ENCODE results near the gene ATP1A4. TPM values are rescaled to one million over a fixed set of nuclear protein-coding genes. Genes with fewer than 3 reads are reported as not detected.

The ATP1A4 gene
- total and polyA plus RNA-seq, 2 of the 8 experiments (the other 6 are each of a cell fraction or from before 2014, with no cell fraction given), result 0.48 to 0.61 TPM

DNA sequence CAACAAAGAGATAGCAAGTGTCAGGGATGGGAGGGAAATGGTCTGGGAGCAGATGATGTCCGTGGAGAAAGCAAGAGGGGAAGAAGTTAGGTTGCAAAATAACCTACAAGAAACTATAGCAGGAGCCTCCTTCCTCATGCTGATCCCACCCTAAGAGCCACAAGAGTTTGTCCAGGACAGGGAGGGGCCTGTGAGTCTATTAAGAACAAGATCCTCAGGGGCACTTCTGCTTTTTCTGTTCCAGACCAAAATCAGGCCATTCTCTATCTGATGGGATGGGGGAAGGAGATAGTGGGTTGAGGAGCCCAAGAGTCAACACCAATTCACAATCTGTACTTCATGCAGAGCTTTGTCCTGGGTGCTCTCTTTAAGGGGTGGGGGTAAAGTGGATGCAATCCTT lies 7.7 kb upstream of the ATP1A4 start:
- H3K4me3 ChIP-seq (ENCODE audit: extremely low read depth in 1 of 4, insufficient read depth in 2 of 4, low read depth in 3 of 4, low read length in 4 of 4), result no peak overlapping the region
- no peaks in the 10 kb centered on the region for H3K9me3 ChIP-seq (ENCODE audit: insufficient read depth in 2 of 2, low read depth in 1 of 2, low read length in 1 of 2)
- CTCF ChIA-PET (ENCODE audit: partially characterized antibody), result interaction anchor here (0.8 to 1.6 kb wide), 2 partner anchors 40 to 47 kb away, joined by 3 to 5 read pairs; partner anchors contain the start of gene CASQ1
- H3K27me3 ChIP-seq (replicated peaks in 1 of 4; ENCODE audit: control insufficient read depth in 3 of 4, extremely low read depth in 1 of 4, insufficient read depth in 3 of 4, low read length in 3 of 4), result no peaks in the 10 kb centered on the region
- no peak overlapping the region for H2BK12ac ChIP-seq (ENCODE audit: low read depth, low read length)
- H3K9ac ChIP-seq (replicated peaks in 1 of 4; ENCODE audit: extremely low read depth in 1 of 4, low read depth in 3 of 4, low read length in 3 of 4), result no peak overlapping the region
- H3K79me2 ChIP-seq (ENCODE audit: control insufficient read depth in 1 of 2, insufficient read depth in 2 of 2, low read length in 2 of 2), result no peaks in the 10 kb centered on the region
- H3K27ac ChIP-seq (ENCODE audit: low read depth, low read length), result no peak overlapping the region
- no peak overlapping the region for H3K4ac ChIP-seq (replicated peaks; ENCODE audit: insufficient read length, low read depth, low read length)
- no peak overlapping the region for H3K18ac ChIP-seq (ENCODE audit: extremely low read depth, low read length)
- H3K23me2 ChIP-seq (ENCODE audit: low read depth, low read length), result no peaks in the 10 kb centered on the region
- 0 out of 7 replicates have a peak, but pooled peaks cover 0 to 2% (median 0%) of the 10 kb centered on the region in 4 experiments for H3K4me1 ChIP-seq (replicated peaks in 1 of 4; ENCODE audit: control insufficient read depth in 3 of 4, insufficient read depth in 4 of 4, low read length in 3 of 4)
- no peak overlapping the region for H4K8ac ChIP-seq (ENCODE audit: extremely low read depth, insufficient read depth, low read length)
- H3K23ac ChIP-seq (ENCODE audit: insufficient read length), result no peak overlapping the region
- H2BK15ac ChIP-seq (ENCODE audit: low read length), result no peak overlapping the region
- H2AFZ ChIP-seq (ENCODE audit: low read length), result no peak overlapping the region
- DNase-seq (ENCODE audit: low read depth in 1 of 2, low spot score in 2 of 2) (no peak), FAIRE-seq (no peak)
- TF ChIP-seq SIX5 (IDR thresholded peaks at IDR 0.05; ENCODE audit: low read depth, low read length) (no peak), SIN3A (conservative IDR thresholded peaks at IDR 0.05 in 1 of 2, IDR thresholded peaks at IDR 0.05 in 1 of 2; ENCODE audit: low read depth in 1 of 2, low read length in 2 of 2) (no peak), SUZ12 (IDR thresholded peaks at IDR 0.05; ENCODE audit: low read length) (no peak), ASH2L (IDR thresholded peaks at IDR 0.05; ENCODE audit: low read length) (no peak), KDM4A (IDR thresholded peaks at IDR 0.05; ENCODE audit: low read depth, low read length, severe bottlenecking) (no peak), PHF8 (conservative IDR thresholded peaks at IDR 0.05; ENCODE audit: low read depth, low read length) (no peak), RBBP5 (IDR thresholded peaks at IDR 0.05; ENCODE audit: borderline replicate concordance, low read depth, low read length) (no peak), SAP30 (IDR thresholded peaks at IDR 0.05; ENCODE audit: insufficient read depth, insufficient replicate concordance, low read length) (no peak), ZNF274 (IDR thresholded peaks at IDR 0.05; ENCODE audit: borderline replicate concordance, extremely low read depth, low read length) (no peak), HDAC2 (IDR thresholded peaks at IDR 0.05; ENCODE audit: borderline replicate concordance in 1 of 2, low read depth in 2 of 2, low read length in 2 of 2) (no peak)
- H3K79me1 ChIP-seq (ENCODE audit: low read depth, low read length), result no peaks in the 10 kb centered on the region
- 83% methylated on average over 1 of the region's 1 CpG; no CpG with 5 or more reads in 1 of the 2 experiments for WGBS, 2 experiments (ENCODE audit: extremely low coverage in 1 of 2, insufficient coverage in 1 of 2, insufficient read length in 1 of 2, insufficient replicate concordance in 2 of 2, low coverage in 1 of 2, low lambda C conversion rate in 2 of 2, missing lambda C conversion rate in 1 of 2)
- H3K36me3 ChIP-seq (ENCODE audit: control insufficient read depth in 2 of 4, insufficient read depth in 4 of 4, low read length in 3 of 4), result peaks cover 2 to 16% (median 8%) of the 10 kb centered on the region in 4 experiments; a peak in 3 of 8 replicates
- POLR2A ChIA-PET (ENCODE audit: partially characterized antibody), result no interaction called here
- no peak overlapping the region for H3K4me2 ChIP-seq (ENCODE audit: insufficient read depth in 1 of 2, low read depth in 2 of 2, low read length in 2 of 2)
- H3K56ac ChIP-seq (replicated peaks; ENCODE audit: insufficient read length, low read depth, low read length), result no peak overlapping the region
- no peak overlapping the region for H2AK5ac ChIP-seq (ENCODE audit: low read depth, low read length)
- H2BK5ac ChIP-seq (ENCODE audit: low read depth, low read length), result no peak overlapping the region
- H2BK120ac ChIP-seq (replicated peaks; ENCODE audit: low read depth, low read length), result no peak overlapping the region
- no peak overlapping the region for H3K14ac ChIP-seq (ENCODE audit: insufficient read length)
- H4K20me1 ChIP-seq (replicated peaks in 1 of 2; ENCODE audit: control insufficient read depth in 1 of 2, insufficient read depth in 2 of 2, low read length in 2 of 2), result no peaks in the 10 kb centered on the region
- no peak overlapping the region for H4K5ac ChIP-seq (ENCODE audit: insufficient read length, low read depth, low read length)
- H2BK20ac ChIP-seq (ENCODE audit: low read length), result no peak overlapping the region
- H4K91ac ChIP-seq (replicated peaks; ENCODE audit: insufficient read length, low read length), result no peak overlapping the region
